K562 (cell line): Measurements from ENCODE around the gene SMIM22. TPM values are rescaled to one million over a fixed set of nuclear protein-coding genes. Genes with fewer than 3 reads are reported as not detected.

Experiments used
- ATAC-seq: fragments of 200-7000 bp; cut with Tn5 transposase; 3 replicates; pipeline ENCODE4 v1.9.1; 2020; ENCODE audit warnings: moderate library complexity
- BruUV-seq: library from RNA; stranded (reverse); fragments of 400-500 nt; replicated peaks from 2 replicates; lab custom pipeline; 2021; lab: Mats Ljungman, UMichigan
- CTCF ChIA-PET: fragments of 300-600 bp; formaldehyde crosslinking; extraction: SDS; loops from one replicate; lab custom pipeline; 2021; ENCODE audit warnings: low intra/inter-chr PET ratio; lab: Yijun Ruan, JAX
- POLR2A ChIA-PET: fragments of 300-600, 350-650 bp; sonication (Branson Sonifier 250); formaldehyde crosslinking; extraction: SDS; loops from one replicate; lab custom pipeline; 2021; ENCODE audit warnings: antibody characterized with exemption, inconsistent platforms; lab: Yijun Ruan, JAX
- DNase-seq, 4 experiments: peaks; one replicate each; pipeline versions ENCODE4 v3.0.0 to v3.0.0-alpha.2; 2011 to 2018; ENCODE audit warnings: low spot score in 3 of 4, mixed read lengths in 3 of 4; ENCODE audit errors: extremely low read depth in 1 of 4
- FAIRE-seq: peaks from 2 replicates; lab custom pipeline; 2011; peaks lifted over from hg19 to GRCh38; lab: Jason Lieb, UNC
- H2AFZ ChIP-seq: 2 replicates; pipeline ENCODE4 v1.6.0; 2011; ENCODE audit warnings: low read depth, low read length, control low read depth, inconsistent platforms
- H3K27ac ChIP-seq: fragments of 200-600 bp; 3 replicates; pipeline ENCODE4 v1.8.0; 2011; ENCODE audit warnings: low read depth, mild to moderate bottlenecking, control low read depth, inconsistent platforms, low read length, moderate library complexity, mixed read lengths; ENCODE audit errors: extremely low read depth
- H3K27me3 ChIP-seq, 2 experiments: fragments of 300-600 bp in 1 of 2; 2 replicates in 1 of 2; 3 replicates in 1 of 2; pipeline versions ENCODE4 v1.6.0 to v1.8.0; 2011; ENCODE audit warnings: inconsistent platforms in 2 of 2, low read length in 2 of 2, mild to moderate bottlenecking in 1 of 2, mixed read lengths in 1 of 2, moderate library complexity in 1 of 2; ENCODE audit not compliant: control insufficient read depth in 2 of 2, insufficient read depth in 2 of 2
- H3K36me3 ChIP-seq: fragments of 300-600 bp; 3 replicates; pipeline ENCODE4 v1.8.0; 2011; ENCODE audit warnings: mild to moderate bottlenecking, low read length, inconsistent platforms; ENCODE audit not compliant: control insufficient read depth, insufficient read depth
- H3K4me1 ChIP-seq, 2 experiments: fragments of 200-600 bp in 1 of 2; replicated peaks in 1 of 2; 2 replicates in 1 of 2; 3 replicates in 1 of 2; pipeline versions ENCODE4 v1.5.1 to v1.8.0; 2011; ENCODE audit warnings: inconsistent platforms in 2 of 2, low read length in 2 of 2, mild to moderate bottlenecking in 1 of 2, mixed read lengths in 1 of 2, moderate library complexity in 1 of 2; ENCODE audit not compliant: control insufficient read depth in 2 of 2, insufficient read depth in 2 of 2
- H3K4me2 ChIP-seq: 2 replicates; pipeline ENCODE4 v1.6.1; 2011; ENCODE audit warnings: low read length, control low read depth, inconsistent platforms, mixed read lengths; ENCODE audit not compliant: insufficient read depth
- H3K4me3 ChIP-seq: fragments of 200-600 bp; sonication (generic), shearing (Covaris generic); 2 replicates; pipeline ENCODE4 v1.5.1; 2016; ENCODE audit warnings: control low read depth, inconsistent platforms
- H3K79me2 ChIP-seq: fragments of 200-600 bp; 3 replicates; pipeline ENCODE4 v1.8.0; 2011; ENCODE audit warnings: low read length, inconsistent platforms; ENCODE audit not compliant: control insufficient read depth, insufficient read depth
- H3K9ac ChIP-seq, 2 experiments: 2 replicates each; pipeline versions ENCODE4 v1.6.0 to v1.6.1; 2011; ENCODE audit warnings: low read depth in 2 of 2, low read length in 2 of 2, control low read depth in 1 of 2, inconsistent platforms in 1 of 2, mild to moderate bottlenecking in 1 of 2, mixed read lengths in 1 of 2; ENCODE audit not compliant: insufficient read depth in 1 of 2
- H3K9me1 ChIP-seq: one replicate; pipeline ENCODE4 v1.6.0; 2011; ENCODE audit warnings: inconsistent platforms, mild to moderate bottlenecking, low read length, moderate library complexity; ENCODE audit not compliant: control insufficient read depth, insufficient read depth
- H3K9me3 ChIP-seq: replicated peaks from 2 replicates; pipeline ENCODE4 v1.5.1; 2011; ENCODE audit warnings: low read depth, low read length, inconsistent platforms; ENCODE audit not compliant: control insufficient read depth, insufficient read depth
- H4K20me1 ChIP-seq: replicated peaks from 2 replicates; pipeline ENCODE4 v1.6.1; 2011; ENCODE audit warnings: low read length, inconsistent platforms, mixed read lengths; ENCODE audit not compliant: control insufficient read depth, insufficient read depth
- BACH1 ChIP-seq: fragments of 200-800 bp; sonication (Bioruptor generic); IDR thresholded peaks from 2 replicates; pipeline ENCODE4 v1.6.1; 2016; ENCODE audit warnings: missing genetic modification characterization, missing compliant biosample characterization
- CBX3 ChIP-seq, 2 experiments: IDR thresholded peaks; 1 replicate in 1 of 2; 2 replicates in 1 of 2; pipeline ENCODE4 v1.6.1; 2012; ENCODE audit warnings: inconsistent platforms in 2 of 2, low read length in 2 of 2, borderline replicate concordance in 1 of 2, control low read depth in 1 of 2
- POLR2AphosphoS2 ChIP-seq: IDR thresholded peaks from 2 replicates; pipeline ENCODE4 v1.6.1; 2012; ENCODE audit warnings: low read length, improper control_type of control experiment
- WGBS: fragments of 100-300 bp; shearing (Covaris generic); methylation state at CpG from one replicate; pipeline ENCODE4 v1.1.6; 2016; ENCODE audit warnings: low coverage, mixed read lengths; ENCODE audit not compliant: insufficient coverage; ENCODE audit errors: missing lambda C conversion rate; 5-methylcytosine and 5-hydroxymethylcytosine counted together
- in situ Hi-C: fragments of 300-500 bp; cut with MboI; formaldehyde crosslinking; loops from 4 replicates; pipeline ENCODE4 v1.15.0; 2018; ENCODE audit warnings: inconsistent platforms, mixed read lengths
- intact Hi-C: fragments of 100-400 bp; cut with micrococcal nuclease; formaldehyde crosslinking; loops from 2 replicates; pipeline ENCODE4 v1.14.2; 2022
- polyA plus RNA-seq, 8 experiments: library from polyadenylated mRNA; depleted of rRNA in 4 of 8; stranded (reverse) in 5 of 8; unstranded in 3 of 8; fragments of >200 nt; fragmentation: Nextera tagmentation in 2 of 8; fragmentation: Illumina TruSeq in 1 of 8; extraction: Ambion mirVana in 2 of 8; extraction: Trizol in 1 of 8; gene quantifications; 2 replicates each; pipeline versions ENCODE4 v1.2.1 to v1.2.3, GENCODE V29; 2011 to 2014; ENCODE audit warnings: inconsistent platforms in 1 of 8, missing spikeins in 1 of 8
- total RNA-seq, 7 experiments: library from RNA; depleted of rRNA in 6 of 7; stranded (reverse); fragments of >200 nt in 6 of 7; fragmentation: Illumina TruSeq in 2 of 7; extraction: Trizol in 2 of 7; gene quantifications; 2 replicates each; pipeline versions ENCODE4 v1.2.1 to v1.2.3, GENCODE V29; 2011 to 2021; ENCODE audit warnings: low replicate concordance in 1 of 7
- TF ChIP-seq, protein P1 (sequence below): sonication (generic); formaldehyde crosslinking; IDR thresholded peaks from 2 replicates; pipeline ENCODE4 v1.8.1; 2022; ENCODE audit warnings: missing genetic modification reagents

Gene SMIM22
- total and polyA plus RNA-seq, 9 of the 15 experiments (the other 6 are each of a cell fraction or from before 2014, with no cell fraction given) = not detected

DNA sequence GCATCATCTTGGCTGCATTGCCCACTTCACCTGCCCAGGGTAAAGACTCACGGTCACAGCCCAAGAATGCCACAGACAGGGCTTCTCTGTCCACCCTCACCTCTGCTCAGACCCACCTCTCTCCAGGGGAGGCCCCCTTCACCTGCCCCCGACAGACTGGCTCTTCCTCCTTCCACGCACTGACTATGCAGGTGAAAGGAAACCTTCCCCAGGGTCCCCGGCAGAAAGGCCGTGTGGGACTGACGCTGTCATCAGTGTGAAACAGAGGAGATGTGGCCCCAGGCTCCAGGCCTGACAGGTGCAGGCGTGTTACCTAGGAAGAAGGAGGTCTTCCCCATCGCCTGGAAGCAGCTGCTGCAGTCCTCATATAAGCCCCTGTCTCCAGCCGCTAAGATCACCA is 16.6 kb downstream of the SMIM22 start:
- H3K9me3 ChIP-seq = no peaks in the 10 kb centered on the region
- BruUV-seq = no TSS peak
- H3K27ac ChIP-seq = no peak overlapping the region
- H3K9ac ChIP-seq = peak overlapping the region in 1 of 2 experiments; percentile 22; a peak in 1 of 4 replicates
- no peak for FAIRE-seq
- H3K79me2 ChIP-seq = no peaks in the 10 kb centered on the region
- no peak overlapping the region for H3K4me3 ChIP-seq
- no peak overlapping the region for H3K4me2 ChIP-seq
- TF ChIP-seq BACH1 = no peak
- 0 out of 2 replicates have a peak, but pooled peaks have one; percentile 57 for TF ChIP-seq POLR2AphosphoS2
- TF ChIP-seq, protein P1, sequence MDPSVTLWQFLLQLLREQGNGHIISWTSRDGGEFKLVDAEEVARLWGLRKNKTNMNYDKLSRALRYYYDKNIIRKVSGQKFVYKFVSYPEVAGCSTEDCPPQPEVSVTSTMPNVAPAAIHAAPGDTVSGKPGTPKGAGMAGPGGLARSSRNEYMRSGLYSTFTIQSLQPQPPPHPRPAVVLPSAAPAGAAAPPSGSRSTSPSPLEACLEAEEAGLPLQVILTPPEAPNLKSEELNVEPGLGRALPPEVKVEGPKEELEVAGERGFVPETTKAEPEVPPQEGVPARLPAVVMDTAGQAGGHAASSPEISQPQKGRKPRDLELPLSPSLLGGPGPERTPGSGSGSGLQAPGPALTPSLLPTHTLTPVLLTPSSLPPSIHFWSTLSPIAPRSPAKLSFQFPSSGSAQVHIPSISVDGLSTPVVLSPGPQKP (CRISPR knock-in tag) = no peak
- no peak for TF ChIP-seq CBX3 (IDR thresholded peaks at IDR 0.05; ENCODE audit: borderline replicate concordance in 1 of 2, low read length in 2 of 2)
- TF ChIP-seq, all 486 proteins: peak for 1
- no peaks in the 10 kb centered on the region for H3K27me3 ChIP-seq
- POLR2A ChIA-PET = interaction anchor here (0.5 to 0.7 kb wide), 3 partner anchors 15 to 515 kb away, joined by 3 read pairs; no protein-coding TSS in a partner anchor
- intact Hi-C loops = no loop called here
- in situ Hi-C loops = no loop called here
- no peaks in the 10 kb centered on the region for H3K9me1 ChIP-seq
- no peak for DNase-seq
- H4K20me1 ChIP-seq = no peaks in the 10 kb centered on the region; the same call in 1 of the 2 replicates
- no peak for ATAC-seq
- no peak overlapping the region for H2AFZ ChIP-seq
- WGBS = 85% methylated on average over 5 of the region's 9 CpGs
- H3K36me3 ChIP-seq = peaks cover 83% of the 10 kb centered on the region
- CTCF ChIA-PET = no interaction called here
- H3K4me1 ChIP-seq = peaks cover 0 to 3% of the 10 kb centered on the region in 2 experiments; a peak in 2 of 5 replicates
